Activated naive CD8-positive, alpha-beta T cell treated with anti-CD3 and anti-CD28 coated beads, Interleukin-2, amount 50 U/mL, for 24 hours (primary cell): ENCODE data around the gene RPL27A.

ENCODE experiments used
- ATAC-seq: fragments of 150-1000 bp; cut with Tn5 transposase; one replicate; pipeline ENCODE4 v1.10.0; 2021
- DNase-seq: peaks from one replicate; pipeline ENCODE4 v3.0.0; 2021
- H3K27ac Mint-ChIP-seq: one replicate; pipeline ENCODE4 v1.8.0; 2021; ENCODE audit warnings: mild to moderate bottlenecking, mixed read lengths
- H3K27me3 Mint-ChIP-seq: one replicate; pipeline ENCODE4 v1.8.0; 2021; ENCODE audit warnings: mixed read lengths
- H3K36me3 Mint-ChIP-seq: one replicate; pipeline ENCODE4 v1.8.0; 2021; ENCODE audit warnings: low read depth, mixed read lengths
- H3K4me1 Mint-ChIP-seq: one replicate; pipeline ENCODE4 v1.8.0; 2021; ENCODE audit warnings: mixed read lengths
- H3K4me3 Mint-ChIP-seq: one replicate; pipeline ENCODE4 v1.8.0; 2021; ENCODE audit warnings: mild to moderate bottlenecking, moderate library complexity, mixed read lengths
- H3K9me3 Mint-ChIP-seq: one replicate; pipeline ENCODE4 v1.8.0; 2021; ENCODE audit warnings: mixed read lengths

RPL27A gene

GRCh38 chr11:8701891-8702597, 19.5 kb downstream of the RPL27A start:
- no peak overlapping the region for H3K27ac Mint-ChIP-seq
- no peak for ATAC-seq
- H3K4me1 Mint-ChIP-seq, result no peaks in the 10 kb centered on the region
- H3K9me3 Mint-ChIP-seq, result no peaks in the 10 kb centered on the region
- no peak for DNase-seq
- no peaks in the 10 kb centered on the region for H3K27me3 Mint-ChIP-seq
- H3K4me3 Mint-ChIP-seq, result no peak overlapping the region
- no peaks in the 10 kb centered on the region for H3K36me3 Mint-ChIP-seq

DNA sequence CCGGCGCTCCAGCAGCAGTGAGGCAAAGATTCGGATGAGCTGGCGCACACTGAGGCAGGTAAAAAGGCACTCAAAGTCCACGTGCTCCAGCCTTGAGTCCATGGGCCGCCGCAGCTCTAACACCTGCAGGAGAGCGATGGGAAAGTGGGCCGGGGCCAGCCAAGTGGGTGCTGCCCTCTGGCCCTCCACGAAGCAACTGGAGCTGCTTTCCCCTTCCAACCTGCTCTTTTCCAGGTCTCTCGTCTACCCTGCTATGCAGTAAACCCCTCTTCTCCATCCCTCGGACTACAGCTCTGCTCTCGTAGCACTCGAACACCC, 20.0 kb downstream of the RPL27A start:
- no peaks in the 10 kb centered on the region for H3K36me3 Mint-ChIP-seq
- H3K4me1 Mint-ChIP-seq, result no peaks in the 10 kb centered on the region
- no peaks in the 10 kb centered on the region for H3K9me3 Mint-ChIP-seq

GRCh38 chr11:8704136-8704535, 21.5 kb downstream of the RPL27A start:
- H3K4me1 Mint-ChIP-seq, result no peaks in the 10 kb centered on the region
- no peaks in the 10 kb centered on the region for H3K27me3 Mint-ChIP-seq
- no peak overlapping the region for H3K27ac Mint-ChIP-seq
- no peak overlapping the region for H3K4me3 Mint-ChIP-seq
- no peak for ATAC-seq
- DNase-seq, result no peak
- H3K9me3 Mint-ChIP-seq, result no peaks in the 10 kb centered on the region
- no peaks in the 10 kb centered on the region for H3K36me3 Mint-ChIP-seq

More for the DNA sequence above, 20.0 kb downstream of the RPL27A start:
- no peaks in the 10 kb centered on the region for H3K27me3 Mint-ChIP-seq
- DNase-seq (no peak), ATAC-seq (no peak)
- H3K4me3 Mint-ChIP-seq, result no peak overlapping the region
- no peak overlapping the region for H3K27ac Mint-ChIP-seq

GRCh38 chr11:8705146-8705545, 22.6 kb downstream of the RPL27A start:
- no peaks in the 10 kb centered on the region for H3K4me1 Mint-ChIP-seq
- no peak for DNase-seq
- no peak overlapping the region for H3K27ac Mint-ChIP-seq
- ATAC-seq, result no peak
- H3K36me3 Mint-ChIP-seq, result no peaks in the 10 kb centered on the region
- H3K4me3 Mint-ChIP-seq, result no peak overlapping the region
- no peaks in the 10 kb centered on the region for H3K9me3 Mint-ChIP-seq
- no peaks in the 10 kb centered on the region for H3K27me3 Mint-ChIP-seq

DNA sequence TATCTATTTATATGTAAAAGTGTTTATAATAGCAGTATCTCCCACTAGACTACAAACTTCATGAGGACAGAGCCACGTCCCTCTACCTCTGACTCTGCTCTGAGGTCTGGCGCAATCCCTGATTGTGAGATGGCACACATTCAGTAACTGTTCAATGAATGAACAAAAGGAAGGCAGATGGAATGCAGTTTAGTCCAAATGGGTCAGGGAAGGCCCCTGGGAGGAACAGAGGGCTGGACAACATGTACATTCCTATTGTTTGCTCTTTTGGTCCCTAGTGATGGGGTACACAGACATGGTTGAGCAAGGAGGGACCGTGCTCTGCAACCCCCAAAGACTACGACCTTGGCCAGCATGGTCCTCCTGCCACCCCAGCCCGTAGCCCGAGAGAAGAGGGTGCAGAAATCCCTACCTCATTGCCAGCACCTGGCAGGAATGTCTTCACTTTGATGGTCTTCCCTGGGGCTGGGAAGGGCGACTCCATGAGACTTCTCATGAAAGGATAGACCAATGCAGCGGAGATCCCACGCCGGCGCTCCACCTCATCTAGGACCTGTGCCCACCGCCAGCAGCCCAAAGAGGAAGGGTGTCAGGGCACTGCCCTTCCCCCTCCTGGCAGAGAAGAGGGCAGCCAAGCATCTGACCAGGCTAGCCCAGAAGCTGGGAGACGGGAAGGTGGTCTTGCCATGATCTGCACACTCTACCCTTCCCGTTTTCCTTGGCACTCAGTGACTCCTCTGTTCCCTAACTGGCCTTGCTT, 24.3 kb downstream of the RPL27A start:
- DNase-seq (no peak), ATAC-seq (no peak)
- Mint-ChIP-seq H3K27me3 (no peaks in the 10 kb centered on the region), H3K4me1 (no peaks in the 10 kb centered on the region), H3K9me3 (no peaks in the 10 kb centered on the region), H3K4me3 (no peak overlapping the region), H3K36me3 (no peaks in the 10 kb centered on the region), H3K27ac (no peak overlapping the region)

DNA sequence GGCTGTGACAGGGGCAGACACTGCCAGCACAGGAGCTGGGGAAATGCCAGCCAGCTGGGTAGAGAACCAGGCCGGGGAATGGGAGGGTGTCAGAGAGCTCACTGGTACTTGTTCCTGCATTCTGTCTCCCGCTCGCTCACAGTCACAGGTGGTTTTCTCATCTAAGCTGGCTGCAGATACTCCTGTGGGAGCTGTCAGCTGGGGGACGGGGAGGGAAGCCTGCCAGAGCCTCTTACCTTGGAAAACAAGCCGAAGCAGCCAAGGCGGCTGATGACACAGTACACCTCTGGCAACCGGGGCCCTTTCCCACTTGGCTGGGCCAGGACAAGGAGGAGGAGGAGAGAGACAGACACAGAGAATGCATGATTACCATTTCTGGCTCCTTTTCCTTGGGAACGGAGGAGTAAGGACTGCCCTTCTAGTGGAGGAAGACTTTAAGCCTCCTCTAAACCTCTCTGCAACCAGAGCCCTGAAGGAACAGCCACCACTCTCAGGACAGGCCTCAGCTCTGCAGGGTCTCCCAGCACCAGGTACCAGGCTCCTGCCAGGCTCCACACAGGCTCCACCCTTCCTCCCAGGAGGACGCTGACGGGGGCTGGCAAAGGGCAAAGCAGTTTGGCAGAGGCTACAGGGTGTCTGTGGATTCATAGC, 25.1 kb downstream of the RPL27A start:
- Mint-ChIP-seq H3K4me3 (no peak overlapping the region), H3K27me3 (no peaks in the 10 kb centered on the region), H3K9me3 (no peaks in the 10 kb centered on the region), H3K4me1 (no peaks in the 10 kb centered on the region), H3K27ac (no peak overlapping the region), H3K36me3 (no peaks in the 10 kb centered on the region)
- ATAC-seq, result no peak
- no peak for DNase-seq

- no peak overlapping the region for H3K27ac Mint-ChIP-seq
- DNase-seq (no peak), ATAC-seq (no peak)
- no peaks in the 10 kb centered on the region for H3K27me3 Mint-ChIP-seq
- H3K36me3 Mint-ChIP-seq, result no peaks in the 10 kb centered on the region
- H3K4me1 Mint-ChIP-seq, result no peaks in the 10 kb centered on the region
- no peak overlapping the region for H3K4me3 Mint-ChIP-seq
- no peaks in the 10 kb centered on the region for H3K9me3 Mint-ChIP-seq
Measured at GRCh38 chr11:8709002-8709672, 26.5 kb downstream of the RPL27A start.

DNA sequence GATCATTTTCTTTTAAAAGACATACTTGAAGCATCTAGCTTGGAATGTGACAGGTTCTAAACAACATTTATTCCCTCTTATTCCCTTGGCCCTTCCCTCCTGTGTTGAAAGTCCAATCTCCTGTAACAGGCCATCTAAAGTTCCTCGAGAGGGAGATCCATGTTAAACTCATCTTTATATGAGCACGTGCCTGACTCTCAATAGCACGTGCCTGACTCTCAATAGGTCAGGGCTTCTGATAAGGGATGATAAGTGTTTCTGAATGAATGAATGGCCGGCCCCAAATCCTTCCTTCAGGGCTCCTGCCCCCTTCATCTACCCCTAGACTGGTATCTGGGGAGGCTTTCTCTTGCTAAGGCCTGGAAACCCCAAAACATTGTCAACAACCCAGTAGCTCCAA, 27.2 kb downstream of the RPL27A start:
- Mint-ChIP-seq H3K36me3 (no peaks in the 10 kb centered on the region), H3K9me3 (no peaks in the 10 kb centered on the region), H3K27me3 (no peaks in the 10 kb centered on the region), H3K4me1 (no peaks in the 10 kb centered on the region), H3K4me3 (no peak overlapping the region), H3K27ac (no peak overlapping the region)
- ATAC-seq (no peak), DNase-seq (no peak)

- ATAC-seq (no peak), DNase-seq (no peak)
- Mint-ChIP-seq H3K36me3 (no peaks in the 10 kb centered on the region), H3K9me3 (no peaks in the 10 kb centered on the region), H3K4me1 (no peaks in the 10 kb centered on the region), H3K4me3 (no peak overlapping the region), H3K27me3 (no peaks in the 10 kb centered on the region), H3K27ac (no peak overlapping the region)
Measured at GRCh38 chr11:8711895-8712442, 29.4 kb downstream of the RPL27A start.

GRCh38 chr11:8712506-8712905, 29.9 kb downstream of the RPL27A start:
- Mint-ChIP-seq H3K9me3 (no peaks in the 10 kb centered on the region), H3K4me1 (peaks cover 5% of the 10 kb centered on the region), H3K36me3 (no peaks in the 10 kb centered on the region), H3K4me3 (no peak overlapping the region), H3K27ac (no peak overlapping the region), H3K27me3 (no peaks in the 10 kb centered on the region)
- ATAC-seq, result no peak
- no peak for DNase-seq

- Mint-ChIP-seq H3K9me3 (no peaks in the 10 kb centered on the region), H3K27ac (no peak overlapping the region), H3K36me3 (no peaks in the 10 kb centered on the region), H3K4me1 (peaks cover 8% of the 10 kb centered on the region), H3K4me3 (no peak overlapping the region), H3K27me3 (no peaks in the 10 kb centered on the region)
- no peak for ATAC-seq
- DNase-seq, result no peak
Measured at GRCh38 chr11:8713760-8714454, 31.3 kb downstream of the RPL27A start.

GRCh38 chr11:8714622-8715225, 32.1 kb downstream of the RPL27A start:
- H3K9me3 Mint-ChIP-seq, result no peaks in the 10 kb centered on the region
- no peak overlapping the region for H3K4me3 Mint-ChIP-seq
- DNase-seq, result no peak
- peaks cover 8% of the 10 kb centered on the region for H3K4me1 Mint-ChIP-seq
- no peaks in the 10 kb centered on the region for H3K27me3 Mint-ChIP-seq
- no peaks in the 10 kb centered on the region for H3K36me3 Mint-ChIP-seq
- ATAC-seq, result no peak
- no peak overlapping the region for H3K27ac Mint-ChIP-seq

GRCh38 chr11:8715501-8715900, 32.9 kb downstream of the RPL27A start:
- Mint-ChIP-seq H3K27ac (no peak overlapping the region), H3K9me3 (no peaks in the 10 kb centered on the region), H3K27me3 (no peaks in the 10 kb centered on the region), H3K4me1 (peaks cover 8% of the 10 kb centered on the region), H3K36me3 (no peaks in the 10 kb centered on the region), H3K4me3 (no peak overlapping the region)
- DNase-seq (no peak), ATAC-seq (no peak)

DNA sequence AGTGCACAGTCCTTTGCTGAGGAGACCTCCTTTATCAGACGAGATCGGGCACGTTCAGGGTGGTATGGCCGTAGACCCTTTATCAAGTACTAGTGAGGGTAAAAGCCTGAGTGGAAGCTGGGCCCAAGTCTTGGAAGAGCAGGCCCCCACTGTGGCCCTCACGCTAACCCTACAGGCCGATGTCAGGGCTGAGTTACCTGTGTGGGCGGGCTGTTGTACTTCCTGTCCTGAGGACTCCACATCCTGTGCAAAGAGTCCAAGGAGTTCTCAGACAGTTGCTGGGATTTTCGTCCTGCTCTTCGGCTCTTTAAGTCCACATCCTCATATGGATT, 34.9 kb downstream of the RPL27A start:
- DNase-seq, result no peak
- Mint-ChIP-seq H3K9me3 (no peaks in the 10 kb centered on the region), H3K4me3 (no peak overlapping the region), H3K27ac (no peak overlapping the region), H3K27me3 (no peaks in the 10 kb centered on the region), H3K4me1 (peaks cover 8% of the 10 kb centered on the region), H3K36me3 (no peaks in the 10 kb centered on the region)
- no peak for ATAC-seq
